H1 (cell line): ENCODE results near the gene ETFDH. TPM values are rescaled to one million over a fixed set of nuclear protein-coding genes. Genes with fewer than 3 reads are reported as not detected.
"Not testable (repeated sequence)": the region's sequence is repeated elsewhere in the genome, so short reads cannot be mapped to it uniquely, and the experiment has no call there.

Source experiments
- CTCF ChIA-PET: fragments of 300-600 bp; sonication (Branson Sonifier 250); formaldehyde crosslinking; loops from one replicate; lab custom pipeline; 2021; ENCODE audit not compliant: partially characterized antibody; lab: Charles Lee
- POLR2A ChIA-PET: fragments of 300-600 bp; sonication (Branson Sonifier 250); formaldehyde crosslinking; loops from one replicate; lab custom pipeline; 2021; ENCODE audit warnings: inconsistent platforms; ENCODE audit not compliant: partially characterized antibody; lab: Charles Lee
- DNase-seq, 2 experiments: peaks; one replicate each; pipeline versions ENCODE4 v3.0.0 to v3.0.0-alpha.2; 2010 to 2022; ENCODE audit warnings: low spot score in 2 of 2, low read depth in 1 of 2, mixed read lengths in 1 of 2
- FAIRE-seq: peaks from 2 replicates; lab custom pipeline; 2011; peaks lifted over from hg19 to GRCh38; lab: Jason Lieb, UNC
- H2AFZ ChIP-seq: 2 replicates; pipeline ENCODE4 v1.8.1; 2012; ENCODE audit warnings: low read length, inconsistent platforms
- H2AK5ac ChIP-seq: 2 replicates; pipeline ENCODE4 v1.6.1; 2013; ENCODE audit warnings: low read depth, low read length
- H2BK120ac ChIP-seq: replicated peaks from 2 replicates; pipeline ENCODE3; 2013; ENCODE audit warnings: low read depth, low read length, inconsistent platforms
- H2BK12ac ChIP-seq: 2 replicates; pipeline ENCODE4 v1.6.1; 2013; ENCODE audit warnings: low read depth, low read length
- H2BK15ac ChIP-seq: 2 replicates; pipeline ENCODE4 v1.6.1; 2013; ENCODE audit warnings: low read length
- H2BK20ac ChIP-seq: 2 replicates; pipeline ENCODE4 v1.6.1; 2013; ENCODE audit warnings: low read length
- H2BK5ac ChIP-seq: 2 replicates; pipeline ENCODE4 v1.6.1; 2013; ENCODE audit warnings: low read depth, low read length
- H3K14ac ChIP-seq: 2 replicates; pipeline ENCODE4 v1.6.1; 2013; ENCODE audit warnings: inconsistent platforms; ENCODE audit not compliant: insufficient read length
- H3K18ac ChIP-seq: 2 replicates; pipeline ENCODE4 v1.6.1; 2013; ENCODE audit warnings: low read length; ENCODE audit errors: extremely low read depth
- H3K23ac ChIP-seq: 2 replicates; pipeline ENCODE4 v1.6.1; 2013; ENCODE audit warnings: inconsistent platforms; ENCODE audit not compliant: insufficient read length
- H3K23me2 ChIP-seq: 2 replicates; pipeline ENCODE4 v1.6.1; 2013; ENCODE audit warnings: low read depth, low read length
- H3K27ac ChIP-seq: 2 replicates; pipeline ENCODE4 v1.6.1; 2011; ENCODE audit warnings: low read depth, low read length, inconsistent platforms
- H3K27me3 ChIP-seq, 4 experiments: replicated peaks in 1 of 4; 1 replicate in 1 of 4; 2 replicates in 3 of 4; pipeline versions ENCODE4 v1.6.1 to v1.8.1; 2011 to 2013; ENCODE audit warnings: low read length in 3 of 4, mild to moderate bottlenecking in 3 of 4, inconsistent platforms in 2 of 4, mixed read lengths in 2 of 4, moderate library complexity in 1 of 4; ENCODE audit not compliant: control insufficient read depth in 3 of 4, insufficient read depth in 3 of 4; ENCODE audit errors: extremely low read depth in 1 of 4
- H3K36me3 ChIP-seq, 4 experiments: 2 replicates each; pipeline versions ENCODE4 v1.6.1 to v1.8.1; 2011 to 2013; ENCODE audit warnings: mild to moderate bottlenecking in 4 of 4, low read length in 3 of 4, moderate library complexity in 2 of 4, control low read depth in 1 of 4, inconsistent platforms in 1 of 4; ENCODE audit not compliant: insufficient read depth in 4 of 4, control insufficient read depth in 2 of 4
- H3K4ac ChIP-seq: replicated peaks from 2 replicates; pipeline ENCODE3; 2013; ENCODE audit warnings: low read length, low read depth, mixed read lengths, inconsistent platforms; ENCODE audit not compliant: insufficient read length
- H3K4me1 ChIP-seq, 4 experiments: replicated peaks in 1 of 4; 1 replicate in 1 of 4; 2 replicates in 3 of 4; pipeline versions ENCODE4 v1.6.1 to v1.8.1; 2011 to 2013; ENCODE audit warnings: low read length in 3 of 4, inconsistent platforms in 2 of 4, mixed read lengths in 1 of 4; ENCODE audit not compliant: insufficient read depth in 4 of 4, control insufficient read depth in 3 of 4
- H3K4me2 ChIP-seq, 2 experiments: 2 replicates each; pipeline versions ENCODE4 v1.6.1 to v1.8.1; 2011 to 2013; ENCODE audit warnings: low read depth in 2 of 2, low read length in 2 of 2, control low read depth in 1 of 2, inconsistent platforms in 1 of 2, mild to moderate bottlenecking in 1 of 2; ENCODE audit not compliant: insufficient read depth in 1 of 2
- H3K4me3 ChIP-seq, 4 experiments: fragments of 200-600, 300-600 bp in 1 of 4; sonication (generic), shearing (Covaris generic), sonication (Bioruptor Twin) in 1 of 4; 2 replicates each; pipeline versions ENCODE4 v1.5.1 to v1.8.1; 2011 to 2016; ENCODE audit warnings: low read length in 4 of 4, low read depth in 3 of 4, control low read depth in 2 of 4, inconsistent platforms in 2 of 4, mild to moderate bottlenecking in 2 of 4, mixed read lengths in 1 of 4, moderate library complexity in 1 of 4; ENCODE audit not compliant: insufficient read depth in 2 of 4; ENCODE audit errors: extremely low read depth in 1 of 4
- H3K56ac ChIP-seq: replicated peaks from 2 replicates; pipeline ENCODE3; 2013; ENCODE audit warnings: low read depth, mild to moderate bottlenecking, mixed read lengths, low read length, inconsistent platforms; ENCODE audit not compliant: insufficient read length
- H3K79me1 ChIP-seq: 2 replicates; pipeline ENCODE4 v1.6.1; 2013; ENCODE audit warnings: low read depth, low read length, control low read depth
- H3K79me2 ChIP-seq, 2 experiments: 2 replicates each; pipeline versions ENCODE4 v1.6.1 to v1.8.1; 2012 to 2013; ENCODE audit warnings: low read length in 2 of 2, mild to moderate bottlenecking in 2 of 2, inconsistent platforms in 1 of 2; ENCODE audit not compliant: insufficient read depth in 2 of 2, control insufficient read depth in 1 of 2
- H3K9ac ChIP-seq, 4 experiments: replicated peaks in 1 of 4; 1 replicate in 1 of 4; 2 replicates in 3 of 4; pipeline versions ENCODE4 v1.6.1 to v1.8.1; 2011 to 2013; ENCODE audit warnings: low read depth in 3 of 4, low read length in 3 of 4, control low read depth in 2 of 4, mild to moderate bottlenecking in 2 of 4, moderate library complexity in 2 of 4, inconsistent platforms in 1 of 4; ENCODE audit errors: extremely low read depth in 1 of 4
- H3K9me3 ChIP-seq, 2 experiments: 2 replicates each; pipeline versions ENCODE4 v1.6.1 to v1.8.1; 2012 to 2013; ENCODE audit warnings: mild to moderate bottlenecking in 2 of 2, moderate library complexity in 2 of 2, control low read depth in 1 of 2, inconsistent platforms in 1 of 2, low read depth in 1 of 2, low read length in 1 of 2, mixed read lengths in 1 of 2; ENCODE audit not compliant: insufficient read depth in 2 of 2
- H4K20me1 ChIP-seq, 2 experiments: replicated peaks in 1 of 2; 2 replicates each; pipeline versions ENCODE3 to v1.8.1; 2011 to 2013; ENCODE audit warnings: inconsistent platforms in 2 of 2, low read length in 2 of 2, mild to moderate bottlenecking in 1 of 2; ENCODE audit not compliant: insufficient read depth in 2 of 2, control insufficient read depth in 1 of 2
- H4K5ac ChIP-seq: 2 replicates; pipeline ENCODE4 v1.6.1; 2013; ENCODE audit warnings: low read length, low read depth, mixed read lengths, inconsistent platforms; ENCODE audit not compliant: insufficient read length
- H4K8ac ChIP-seq: 2 replicates; pipeline ENCODE4 v1.8.0; 2013; ENCODE audit warnings: mild to moderate bottlenecking, moderate library complexity, low read length, inconsistent platforms; ENCODE audit not compliant: insufficient read depth; ENCODE audit errors: extremely low read depth
- H4K91ac ChIP-seq: replicated peaks from 2 replicates; pipeline ENCODE3; 2013; ENCODE audit warnings: low read length, mixed read lengths, inconsistent platforms; ENCODE audit not compliant: insufficient read length
- WGBS, 2 experiments: shearing (Covaris generic) in 1 of 2; methylation state at CpG; one replicate each; pipeline versions ENCODE4 v1.1.6 to v1.1.7; 2013 to 2015; ENCODE audit warnings: low lambda C conversion rate in 2 of 2, mixed read lengths in 2 of 2, inconsistent platforms in 1 of 2, low coverage in 1 of 2, missing lambda C conversion rate in 1 of 2; ENCODE audit not compliant: insufficient replicate concordance in 2 of 2, insufficient coverage in 1 of 2, insufficient read length in 1 of 2; ENCODE audit errors: extremely low coverage in 1 of 2, missing lambda C conversion rate in 1 of 2; 5-methylcytosine and 5-hydroxymethylcytosine counted together
- polyA plus RNA-seq, 7 experiments: library from polyadenylated mRNA; depleted of rRNA in 3 of 7; stranded (reverse) in 5 of 7; unstranded in 2 of 7; fragments of >200 nt in 5 of 7; fragments of 200-250 nt in 2 of 7; gene quantifications; 1 replicate in 5 of 7; 2 replicates in 1 of 7; 4 replicates in 1 of 7; pipeline versions ENCODE4 v1.2.1 to v1.2.3, GENCODE V29; 2011 to 2013; ENCODE audit warnings: missing spikeins in 2 of 7, mixed read lengths in 2 of 7
- total RNA-seq: library from RNA; stranded (reverse); fragmentation: NEBNext Ultra II Directional; extraction: Animal tissue kit (Norgen Biotek cat#: 25700); gene quantifications from 2 replicates; pipeline ENCODE4 v1.2.1, GENCODE V29; 2021

ETFDH gene
- total and polyA plus RNA-seq, 2 of the 8 experiments (the other 6 are each of a cell fraction or from before 2014, with no cell fraction given): 11.3 to 15.7 TPM

GRCh38 chr4:158663707-158664625 lies 8.1 kb upstream of the ETFDH start:
- not testable (repeated sequence) for H3K79me1 ChIP-seq, H3K56ac ChIP-seq, H2AK5ac ChIP-seq, H3K9ac ChIP-seq, H4K8ac ChIP-seq, H2BK5ac ChIP-seq, H3K4me1 ChIP-seq, H3K23me2 ChIP-seq, H3K27ac ChIP-seq, H2BK15ac ChIP-seq, FAIRE-seq, H3K27me3 ChIP-seq, H3K4ac ChIP-seq, H4K5ac ChIP-seq, H3K4me3 ChIP-seq, H2BK12ac ChIP-seq, H2BK20ac ChIP-seq, H3K18ac ChIP-seq, H4K20me1 ChIP-seq, H3K4me2 ChIP-seq, DNase-seq, H2BK120ac ChIP-seq, H3K23ac ChIP-seq, H3K14ac ChIP-seq, H2AFZ ChIP-seq, H3K9me3 ChIP-seq, H4K91ac ChIP-seq
- H3K79me2 ChIP-seq: peaks cover 0 to 24% of the 10 kb centered on the region in 2 experiments; a peak in 2 of 4 replicates
- POLR2A ChIA-PET: interaction anchor here (1.2 kb wide), 1 partner anchor 15 kb away, joined by 5 read pairs; no protein-coding TSS in a partner anchor
- WGBS, 2 experiments: 94% methylated on average over 8 of the region's 8 CpGs; no CpG with 5 or more reads in 1 of the 2 experiments
- H3K36me3 ChIP-seq: peaks cover 0 to 11% (median 3%) of the 10 kb centered on the region in 4 experiments; a peak in 5 of 8 replicates
- CTCF ChIA-PET: interaction anchor here (1.3 kb wide), 1 partner anchor 405 kb away, joined by 6 read pairs; no protein-coding TSS in a partner anchor
